ENCODE data around the gene HPS1.

HPS1 gene

DNA sequence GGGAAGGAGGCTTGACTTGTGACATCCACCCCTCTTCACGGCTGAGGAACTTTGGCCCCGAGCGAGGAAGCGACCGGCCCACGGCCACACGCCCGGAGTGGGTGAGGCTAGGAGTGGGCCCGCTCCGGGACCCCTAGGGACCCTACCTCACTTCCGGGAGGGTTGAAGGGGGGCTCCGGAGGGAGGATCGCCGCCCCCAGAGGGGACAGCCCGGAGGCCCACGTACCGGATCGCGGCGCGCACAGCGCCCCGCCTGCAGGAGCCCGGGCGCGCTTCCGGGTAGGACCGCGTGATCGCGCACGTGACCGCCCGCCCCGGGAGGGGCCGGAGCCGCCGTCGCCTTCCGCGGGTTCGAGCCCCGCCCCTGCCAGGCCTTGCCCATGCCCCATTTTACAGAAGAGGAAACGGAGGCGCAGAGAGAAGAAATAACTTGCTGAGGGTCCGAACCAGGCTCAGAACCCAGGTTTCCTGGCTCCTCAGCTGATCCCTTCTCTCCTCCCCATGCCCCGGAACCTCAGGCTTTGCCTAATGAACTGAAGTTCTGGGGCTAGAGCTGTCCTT, at the start of gene HPS1:
TSS of gene HPS1 (minus strand) at position 275 of the 561 bp plus-strand sequence. CDS start 3,695 bp downstream, outside the sequence.
- peak within 1 kb of the TSS; percentile 87 for H3K4me3 ChIP-seq (ENCODE audit: low read depth, low read length)
- in situ Hi-C loops (cut with HindIII; ENCODE audit: low sequenced_read_pairs): no loop called here
- TF ChIP-seq, protein P1, sequence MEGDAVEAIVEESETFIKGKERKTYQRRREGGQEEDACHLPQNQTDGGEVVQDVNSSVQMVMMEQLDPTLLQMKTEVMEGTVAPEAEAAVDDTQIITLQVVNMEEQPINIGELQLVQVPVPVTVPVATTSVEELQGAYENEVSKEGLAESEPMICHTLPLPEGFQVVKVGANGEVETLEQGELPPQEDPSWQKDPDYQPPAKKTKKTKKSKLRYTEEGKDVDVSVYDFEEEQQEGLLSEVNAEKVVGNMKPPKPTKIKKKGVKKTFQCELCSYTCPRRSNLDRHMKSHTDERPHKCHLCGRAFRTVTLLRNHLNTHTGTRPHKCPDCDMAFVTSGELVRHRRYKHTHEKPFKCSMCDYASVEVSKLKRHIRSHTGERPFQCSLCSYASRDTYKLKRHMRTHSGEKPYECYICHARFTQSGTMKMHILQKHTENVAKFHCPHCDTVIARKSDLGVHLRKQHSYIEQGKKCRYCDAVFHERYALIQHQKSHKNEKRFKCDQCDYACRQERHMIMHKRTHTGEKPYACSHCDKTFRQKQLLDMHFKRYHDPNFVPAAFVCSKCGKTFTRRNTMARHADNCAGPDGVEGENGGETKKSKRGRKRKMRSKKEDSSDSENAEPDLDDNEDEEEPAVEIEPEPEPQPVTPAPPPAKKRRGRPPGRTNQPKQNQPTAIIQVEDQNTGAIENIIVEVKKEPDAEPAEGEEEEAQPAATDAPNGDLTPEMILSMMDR (IDR thresholded peaks at IDR 0.05; ENCODE audit: low read depth, low read length): no peak
- peak; percentile 61 for DNase-seq (ENCODE audit: low read depth, low spot score)

DNA sequence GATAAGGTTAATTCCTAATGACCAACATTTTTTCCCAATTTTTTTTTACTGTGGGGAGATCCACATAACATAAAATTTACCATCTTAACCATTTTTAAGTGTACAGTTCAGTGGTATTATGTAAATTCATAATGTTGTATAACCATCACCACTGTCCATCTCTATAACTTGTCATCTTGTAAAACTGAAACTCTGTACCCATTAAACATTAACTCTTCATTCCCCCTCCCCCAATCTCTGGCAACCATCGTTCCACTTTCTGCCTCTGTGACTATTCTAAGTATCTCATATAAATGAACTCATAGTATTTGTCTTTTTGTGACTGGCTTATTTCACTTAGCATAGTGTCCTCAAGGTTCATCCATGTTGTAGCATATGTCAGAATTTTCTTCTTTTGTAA, 46.0 kb upstream of the HPS1 start:
- no peak overlapping the region for H3K4me3 ChIP-seq (ENCODE audit: low read depth, low read length)
- TF ChIP-seq, protein P1 (IDR thresholded peaks at IDR 0.05; ENCODE audit: low read depth, low read length): no peak
- in situ Hi-C loops (cut with HindIII; ENCODE audit: low sequenced_read_pairs): no loop called here
- no peak for DNase-seq (ENCODE audit: low read depth, low spot score)

DNA sequence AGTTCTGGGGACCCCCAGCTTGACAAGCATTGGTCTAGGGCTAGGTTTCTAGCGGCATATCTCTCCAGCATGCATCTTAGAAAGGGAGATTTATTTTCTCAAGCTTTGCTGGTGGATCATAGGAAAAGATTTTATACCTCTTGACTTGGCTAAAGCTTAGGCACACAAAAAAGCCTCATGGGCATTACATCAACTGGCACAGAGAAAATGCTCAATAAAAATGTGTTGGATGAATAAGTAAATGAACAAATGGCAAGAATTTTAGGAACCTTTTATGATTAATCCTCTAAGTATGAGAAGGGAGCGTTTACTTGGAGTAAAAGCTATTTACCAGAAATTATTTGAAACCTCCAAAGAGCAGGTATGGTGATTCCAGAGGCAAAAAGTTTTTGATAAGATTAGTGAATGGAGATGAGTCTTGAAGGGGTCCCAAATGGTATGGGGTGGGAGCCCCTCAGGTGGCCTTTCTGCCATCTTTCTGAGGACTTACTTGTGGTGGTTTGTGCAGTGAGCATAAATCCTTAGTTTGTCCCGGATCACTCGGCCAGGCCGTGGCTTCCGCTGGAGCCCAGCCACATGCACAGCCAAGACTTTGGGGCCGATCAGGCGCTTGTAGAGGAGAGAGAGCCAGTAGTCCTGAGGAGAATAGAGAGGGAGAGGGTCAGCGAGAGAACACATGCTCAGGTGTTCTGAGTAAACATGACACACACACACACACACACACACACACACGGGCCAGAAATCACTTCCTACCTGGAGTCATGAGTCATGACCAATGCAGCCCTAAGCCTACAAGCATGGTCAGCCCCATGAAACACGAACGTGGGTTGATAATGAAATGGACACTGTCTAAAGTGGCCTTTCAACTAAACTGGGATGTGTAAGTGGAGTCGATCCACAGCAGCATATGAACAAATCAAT, 43.1 kb upstream of the HPS1 start:
- in situ Hi-C loops (cut with HindIII; ENCODE audit: low sequenced_read_pairs): no loop called here
- DNase-seq (ENCODE audit: low read depth, low spot score): no peak

DNA sequence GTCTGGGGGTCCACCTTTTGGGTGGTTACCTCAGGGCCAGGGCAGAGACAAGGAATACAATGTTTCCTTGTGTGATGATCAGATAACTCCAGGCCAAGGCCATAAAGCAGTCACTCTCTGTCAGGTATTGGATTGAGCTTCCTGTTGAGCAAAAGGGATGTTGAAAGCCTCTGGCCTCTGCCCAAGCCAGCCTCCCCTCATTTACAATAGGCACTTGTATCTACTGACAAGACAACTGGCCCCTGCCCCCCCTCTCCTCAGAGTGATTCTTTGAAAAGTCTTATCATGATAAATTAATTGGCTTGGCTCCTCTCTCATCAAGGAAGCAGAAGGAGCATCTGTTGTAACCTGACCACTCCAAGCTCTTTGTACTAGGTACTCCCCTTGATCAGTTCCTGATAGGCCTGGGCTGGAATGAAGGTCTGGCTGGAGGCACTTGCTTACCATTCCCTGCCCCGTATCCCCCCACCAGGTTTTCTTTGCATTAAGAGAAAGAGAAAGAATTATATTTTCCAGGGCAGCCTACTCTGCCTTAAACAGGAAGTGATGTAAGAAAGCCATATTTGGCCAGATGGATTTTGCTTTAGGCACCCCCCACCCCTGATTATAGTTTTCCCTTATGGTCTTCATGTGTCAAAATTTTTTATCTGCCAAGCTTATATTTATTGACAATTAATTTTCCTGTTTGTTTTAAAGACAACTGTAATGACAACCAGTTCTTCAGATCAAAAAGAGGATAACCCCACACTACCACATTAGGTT, 42.1 kb upstream of the HPS1 start:
- in situ Hi-C loops (cut with HindIII; ENCODE audit: low sequenced_read_pairs): no loop called here
- DNase-seq (ENCODE audit: low read depth, low spot score): no peak
- no peak overlapping the region for H3K4me3 ChIP-seq (ENCODE audit: low read depth, low read length)
- TF ChIP-seq, protein P1 (IDR thresholded peaks at IDR 0.05; ENCODE audit: low read depth, low read length): no peak

More for the DNA sequence above, 43.1 kb upstream of the HPS1 start:
- TF ChIP-seq, protein P1 (IDR thresholded peaks at IDR 0.05; ENCODE audit: low read depth, low read length): no peak
- H3K4me3 ChIP-seq (ENCODE audit: low read depth, low read length): no peak overlapping the region

DNA sequence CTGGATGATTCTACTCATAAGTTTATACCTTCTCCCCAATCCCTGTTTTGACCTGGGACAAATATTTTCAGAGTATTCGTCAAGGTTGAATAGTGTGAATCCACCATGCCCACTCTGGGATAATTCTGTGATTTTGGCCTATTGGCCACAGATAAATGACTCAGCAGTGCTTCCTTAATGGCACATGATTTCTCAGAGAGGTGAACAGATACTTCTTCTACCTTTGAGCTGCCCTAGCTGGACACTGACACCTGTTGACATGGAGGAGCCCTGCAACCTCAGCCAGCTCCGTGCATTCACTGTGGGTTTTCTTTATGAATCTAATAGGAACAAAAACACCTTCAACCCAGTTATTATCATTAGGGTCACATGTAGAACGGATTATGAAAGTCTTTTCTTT, 40.9 kb upstream of the HPS1 start:
- in situ Hi-C loops (cut with HindIII; ENCODE audit: low sequenced_read_pairs): no loop called here

DNA sequence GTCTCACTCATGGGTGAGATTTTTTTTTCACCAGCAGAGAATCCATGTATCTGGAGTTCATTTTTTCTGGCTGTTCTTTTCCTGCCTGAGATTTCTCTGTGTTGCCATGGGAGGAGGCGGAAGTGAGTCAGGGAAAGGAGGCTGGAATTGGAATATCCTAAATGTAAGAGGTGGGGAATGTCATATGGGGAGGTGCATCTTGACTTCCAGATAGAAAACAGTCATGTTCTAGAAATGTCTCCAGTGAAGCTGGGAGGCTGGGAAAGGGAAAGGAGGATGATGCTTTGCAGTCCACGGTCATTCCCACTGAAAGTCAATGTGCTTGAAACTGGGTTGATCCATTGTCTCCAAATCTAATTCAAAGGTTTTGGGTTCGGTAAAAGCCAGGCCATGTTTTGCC, 39.7 kb upstream of the HPS1 start:
- in situ Hi-C loops (cut with HindIII; ENCODE audit: low sequenced_read_pairs): no loop called here
- no peak for DNase-seq (ENCODE audit: low read depth, low spot score)
- TF ChIP-seq, protein P1 (IDR thresholded peaks at IDR 0.05; ENCODE audit: low read depth, low read length): no peak
- no peak overlapping the region for H3K4me3 ChIP-seq (ENCODE audit: low read depth, low read length)

More for the DNA sequence above, 40.9 kb upstream of the HPS1 start:
- H3K4me3 ChIP-seq (ENCODE audit: low read depth, low read length): no peak overlapping the region
- DNase-seq (ENCODE audit: low read depth, low spot score): no peak
- TF ChIP-seq, protein P1 (IDR thresholded peaks at IDR 0.05; ENCODE audit: low read depth, low read length): no peak

Data from astrocyte of the spinal cord (primary cell).